GM19438 (cell line): ENCODE measurements around the gene ANKRD23.
"Not testable (repeated sequence)": the region's sequence is repeated elsewhere in the genome, so short reads cannot be mapped to it uniquely, and the experiment has no call there.

Experiments
- ATAC-seq: cut with Tn5 transposase; IDR thresholded peaks from one replicate; pipeline ENCODE4 v1.9.1; 2021; ENCODE audit warnings: low read depth; ENCODE audit not compliant: unreplicated experiment

The ANKRD23 gene

DNA sequence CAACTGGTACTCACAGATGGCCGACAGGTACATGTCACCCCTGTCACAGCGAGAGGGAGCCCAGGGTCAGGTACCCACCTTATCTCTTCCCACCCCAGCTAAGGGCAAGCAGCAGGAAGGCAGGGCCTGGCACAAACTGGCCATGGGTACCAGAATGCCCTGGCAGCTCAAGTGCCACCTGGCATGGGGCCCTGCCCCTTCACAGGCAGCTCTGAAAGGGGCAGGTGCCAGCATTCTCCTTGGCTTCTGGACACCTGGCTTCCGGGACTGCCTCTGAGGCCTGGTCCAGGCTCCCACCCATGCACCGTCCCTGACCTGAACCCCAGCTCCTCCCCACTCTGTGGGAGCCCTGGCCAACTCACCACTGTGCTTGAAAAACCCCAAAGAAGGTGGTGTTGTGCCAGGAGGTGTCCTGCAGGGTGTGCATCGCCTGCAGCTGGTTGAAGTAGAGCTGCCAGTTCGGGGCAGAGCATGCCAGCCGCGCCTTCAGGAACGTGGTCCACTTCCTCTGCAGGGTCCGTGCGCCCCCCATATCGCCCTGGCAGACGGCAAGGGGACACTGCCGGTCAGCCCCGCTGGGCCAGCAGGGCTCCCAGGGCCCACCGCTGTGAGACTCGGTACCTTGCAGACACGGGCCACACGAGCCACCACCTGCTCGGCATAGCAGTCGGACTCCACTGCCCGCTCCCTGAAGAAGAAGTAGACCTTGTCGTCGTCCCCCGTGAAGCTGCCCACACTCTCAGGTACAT is 20.7 kb upstream of the ANKRD23 start:
- ATAC-seq = no peak

DNA sequence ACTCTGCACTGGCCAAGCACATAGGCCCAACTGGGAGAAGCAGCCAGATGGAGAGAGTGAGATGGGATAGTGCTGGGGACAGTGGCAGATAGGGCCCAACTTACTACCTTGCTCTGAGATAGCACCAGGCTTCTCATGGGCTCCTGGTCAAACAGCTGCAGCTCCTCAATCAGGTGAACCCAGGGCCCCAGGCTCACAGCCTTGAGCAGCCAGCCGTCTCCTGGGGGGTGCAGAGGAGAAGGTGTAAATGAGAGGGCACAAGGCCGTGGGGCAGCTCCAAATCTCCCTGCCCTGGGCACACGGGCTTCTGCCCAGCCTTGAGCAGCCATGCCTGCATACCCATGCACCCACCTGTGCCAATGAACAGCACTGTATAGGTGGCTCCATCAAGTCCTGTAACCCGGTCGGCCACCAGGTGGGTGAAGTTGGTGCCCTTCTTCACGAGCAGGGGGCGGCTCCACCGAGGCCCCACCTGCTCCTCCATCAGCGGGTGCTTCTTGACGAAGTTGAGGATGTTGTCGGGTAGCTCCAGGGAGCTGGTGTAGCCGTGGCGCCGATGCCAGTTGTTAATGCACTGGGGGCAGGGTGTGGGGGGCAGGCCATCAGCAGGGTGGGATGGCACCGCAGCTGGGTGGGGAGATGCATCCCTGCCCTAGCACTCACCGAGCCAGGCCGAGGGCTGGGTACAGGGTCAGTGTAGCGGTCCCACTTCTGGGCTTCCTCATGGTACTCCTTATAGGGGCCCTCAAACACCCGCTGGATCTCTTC is 19.9 kb upstream of the ANKRD23 start:
- no peak for ATAC-seq

DNA sequence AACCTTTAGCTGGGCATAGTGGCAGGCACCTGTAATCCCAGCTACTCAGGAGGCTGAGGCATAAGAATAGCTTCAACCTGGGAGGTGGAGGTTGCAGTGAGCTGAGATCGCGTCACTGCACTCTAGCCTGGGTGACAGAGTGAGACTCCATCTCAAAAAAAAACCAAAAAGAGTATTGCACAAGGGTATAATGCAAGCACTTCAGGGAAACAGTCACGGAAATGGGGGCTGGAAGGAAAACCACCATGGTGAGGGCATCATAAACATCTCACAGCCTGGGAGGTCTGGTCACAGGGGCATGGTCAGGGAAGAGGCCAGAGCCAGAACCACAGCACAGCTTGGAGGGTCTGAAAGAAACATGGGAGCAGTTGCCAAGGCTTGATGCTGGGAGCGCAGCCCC is 19.2 kb upstream of the ANKRD23 start:
- ATAC-seq = not testable (repeated sequence)

DNA sequence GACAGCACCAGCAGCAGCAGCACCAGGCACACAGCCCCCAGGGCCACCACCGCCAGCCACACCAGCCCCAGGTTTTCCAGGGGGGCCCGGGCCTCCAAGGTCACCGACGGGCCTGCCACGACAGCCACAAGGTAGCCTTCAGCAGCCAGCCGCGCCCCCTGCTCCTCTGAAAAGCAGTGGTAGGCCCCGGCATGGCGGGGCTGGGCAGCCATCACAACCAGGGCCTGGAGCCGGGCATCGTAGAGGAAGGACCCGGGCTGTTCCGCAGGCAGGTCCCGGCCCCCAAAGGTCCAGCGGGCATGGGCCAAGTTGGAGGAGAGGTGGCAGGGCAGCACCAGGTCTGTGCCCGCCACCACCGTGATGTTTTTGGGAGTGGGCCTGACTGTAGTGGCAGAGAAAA is 17.3 kb upstream of the ANKRD23 start:
- no peak for ATAC-seq

DNA sequence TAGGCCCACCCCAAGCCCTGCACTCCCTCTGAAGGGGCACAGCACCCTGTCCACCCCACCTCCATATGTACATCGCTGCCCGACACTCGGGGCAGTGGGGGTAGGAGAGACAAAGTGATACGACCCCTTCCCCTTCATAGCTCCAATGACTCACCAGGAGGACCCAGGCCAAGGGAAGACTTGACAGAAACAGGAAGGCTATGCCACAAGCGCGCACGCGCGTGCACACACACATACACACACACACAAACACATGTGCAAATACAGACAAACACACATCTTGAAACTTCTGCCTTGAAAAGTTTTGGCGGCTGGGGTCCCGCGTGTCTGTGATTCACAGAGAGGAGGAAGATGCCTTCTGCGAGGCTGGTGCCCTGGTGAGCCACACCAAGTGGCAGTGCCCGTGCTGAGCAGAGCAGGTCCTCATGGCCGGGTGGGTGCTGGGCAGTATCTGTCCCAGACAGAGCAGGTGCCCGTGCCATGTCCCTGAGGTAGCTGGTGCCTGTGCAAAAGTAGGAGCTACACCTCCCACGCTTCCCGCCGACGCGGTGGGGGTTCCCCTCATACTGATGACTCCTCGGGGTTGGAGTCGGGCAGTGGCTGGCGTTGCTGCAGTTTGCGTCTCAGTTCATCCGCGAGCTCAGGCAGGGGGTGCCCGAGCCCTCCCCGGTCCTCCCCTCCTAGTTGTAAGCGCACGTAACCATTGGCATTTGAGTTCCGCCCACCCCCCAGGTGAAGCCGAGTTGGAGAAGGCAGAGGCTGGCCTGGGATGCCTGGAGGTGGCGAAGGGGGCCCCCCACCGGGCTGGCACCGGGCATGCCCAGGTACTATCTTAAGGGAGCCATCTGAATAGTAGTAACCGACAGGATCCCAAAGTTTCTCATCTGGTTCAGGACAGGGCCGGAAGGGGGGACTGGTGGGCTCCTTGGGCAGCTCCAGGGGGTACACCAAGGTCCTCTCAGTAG is 16.5 kb upstream of the ANKRD23 start:
- ATAC-seq = no peak

DNA sequence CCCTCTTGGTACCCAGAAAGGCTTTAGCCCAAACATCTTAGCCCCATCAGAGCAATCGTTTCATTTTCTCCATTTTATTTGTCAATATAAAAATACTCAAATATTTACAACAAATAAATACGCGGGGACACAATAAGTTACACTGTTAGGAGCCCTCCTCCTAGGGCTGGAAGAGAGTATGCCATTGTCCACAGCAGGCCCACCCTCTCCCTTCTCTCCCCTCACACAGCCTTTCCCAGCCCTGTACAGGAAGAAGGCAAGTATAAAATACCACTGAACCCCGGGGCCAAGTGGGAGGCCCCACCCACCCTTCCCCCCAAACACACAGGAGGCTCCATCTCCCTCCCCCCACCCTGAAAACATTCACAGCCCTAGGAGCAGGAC is 15.9 kb upstream of the ANKRD23 start:
- no peak for ATAC-seq

DNA sequence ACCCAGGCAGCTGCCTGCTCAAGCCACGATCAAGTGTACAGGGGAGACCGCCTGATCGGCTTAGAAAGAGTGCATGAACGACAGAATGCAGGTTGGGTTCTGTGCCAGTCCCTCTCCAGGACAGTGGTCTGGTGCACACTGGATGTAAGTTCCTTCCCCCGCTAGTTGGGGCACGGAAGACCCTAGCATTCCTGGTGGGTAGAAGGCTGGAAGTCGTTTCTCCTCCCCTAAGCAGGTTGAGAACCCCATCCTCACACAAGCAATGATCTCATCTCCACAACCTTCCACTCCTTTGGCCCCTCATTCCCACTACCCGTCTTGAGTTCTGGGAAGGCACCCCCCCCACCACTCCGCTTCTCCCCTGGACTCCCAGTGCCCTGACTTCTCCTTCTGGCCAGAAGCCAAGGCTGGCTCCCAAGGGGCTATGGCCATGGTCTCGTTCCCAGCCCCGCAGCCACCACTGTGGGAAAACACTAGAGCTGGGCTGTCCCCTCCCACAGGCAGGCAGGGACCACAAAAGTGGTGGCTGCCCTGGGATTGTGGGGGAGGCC is 15.4 kb upstream of the ANKRD23 start:
- no peak for ATAC-seq

DNA sequence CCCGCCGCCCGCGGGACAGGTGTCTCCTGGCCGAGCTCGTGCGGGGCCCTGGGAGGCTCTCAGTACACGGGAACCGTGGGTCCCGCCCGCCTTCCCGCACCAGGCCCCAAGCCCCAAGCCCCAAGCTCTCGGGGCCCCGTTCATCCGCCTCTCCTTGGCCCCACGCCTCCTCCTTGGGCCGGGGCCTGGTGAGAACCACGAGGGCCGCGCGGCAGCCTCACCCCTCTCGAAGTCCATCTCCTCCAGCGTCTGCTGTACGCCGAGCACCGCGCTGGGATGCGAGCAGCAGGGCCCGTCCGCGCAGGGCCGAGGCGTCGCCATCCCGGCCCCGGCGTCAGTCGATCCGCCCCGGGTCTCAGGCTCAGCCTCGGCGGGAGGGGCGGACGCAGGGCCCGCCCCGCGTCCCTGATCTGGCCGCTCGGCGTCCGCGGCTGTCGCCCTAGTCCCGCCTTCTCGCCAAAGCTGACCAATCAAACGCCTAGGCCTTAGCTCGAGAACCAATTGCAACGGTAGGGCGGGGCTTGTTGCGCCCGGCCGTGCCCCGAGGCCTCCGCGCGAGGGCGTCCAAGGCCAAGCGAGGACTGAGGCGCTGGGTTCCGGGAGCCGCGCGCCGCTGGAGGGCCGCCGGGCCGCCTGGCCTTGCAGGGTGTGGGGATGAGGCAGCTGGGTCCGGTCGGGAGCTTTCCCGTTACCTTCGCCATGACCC is 14.0 kb upstream of the ANKRD23 start, which contains the start of gene ANKRD39:
TSS of gene ANKRD39 (minus strand) at position 350 of the 706 bp plus-strand sequence. CDS start at position 321, 29 bp downstream.
- peak; percentile 90 for ATAC-seq

DNA sequence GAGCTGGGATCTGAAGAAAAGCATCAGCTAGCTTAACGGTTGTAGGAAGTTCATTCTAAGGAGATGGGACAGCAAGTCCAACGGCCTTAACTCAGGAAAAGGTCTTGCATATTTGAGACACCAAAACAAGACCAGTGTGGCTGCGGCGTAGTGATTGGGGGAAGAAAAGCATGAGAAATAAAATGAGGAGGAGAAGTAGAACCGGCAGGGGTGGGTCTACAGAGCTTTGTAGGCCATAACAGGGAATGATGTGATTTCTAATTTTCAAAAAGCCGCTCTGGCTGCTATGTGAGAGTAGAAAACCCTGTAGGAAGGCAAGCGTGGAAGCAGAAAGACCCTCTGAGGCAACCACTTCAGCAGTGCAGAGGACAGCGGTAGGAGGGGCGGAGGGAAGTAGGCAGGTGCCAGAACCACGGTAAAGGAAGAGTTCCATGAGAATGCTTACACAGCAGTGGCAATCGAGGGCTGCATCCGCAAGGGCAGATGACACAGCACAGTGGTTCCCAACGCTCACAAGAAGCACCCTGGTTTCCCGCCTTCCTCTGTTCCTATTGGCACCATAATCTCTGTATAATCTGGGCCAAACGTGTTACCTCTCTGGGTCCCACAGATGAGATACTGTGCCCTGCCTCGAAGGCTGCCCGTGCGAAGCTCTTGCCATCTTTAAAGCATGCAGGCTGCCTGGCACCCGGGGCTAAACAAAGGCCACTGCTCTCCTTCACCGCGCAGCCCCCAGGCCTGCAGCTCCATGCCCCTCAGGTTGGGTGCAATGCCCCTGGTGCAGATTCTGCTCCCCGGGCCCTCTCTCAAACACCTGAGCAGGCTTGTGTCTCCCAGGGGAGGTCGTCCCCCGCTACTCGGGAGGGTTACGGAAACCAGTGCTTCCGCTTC is 13.2 kb upstream of the ANKRD23 start:
- ATAC-seq = no peak

DNA sequence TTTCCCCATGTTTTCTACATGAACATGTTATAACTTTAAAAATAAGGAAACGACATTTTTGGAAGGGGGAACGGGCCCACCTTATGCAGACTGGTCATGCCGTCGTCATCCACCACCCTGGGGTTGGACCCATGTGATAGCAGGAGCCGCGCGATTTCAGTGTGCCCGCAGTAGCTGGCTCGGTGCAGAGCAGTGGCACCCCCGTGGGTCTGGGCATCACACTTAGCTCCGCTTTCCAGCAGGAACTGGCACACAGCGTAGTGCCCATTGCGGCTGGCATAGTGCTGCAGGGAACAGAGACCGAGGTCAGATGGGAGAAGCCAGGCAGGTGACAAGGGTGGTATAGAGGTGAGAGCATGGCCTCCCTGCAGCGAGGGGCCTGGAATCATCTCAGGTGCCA is 9.5 kb upstream of the ANKRD23 start:
- ATAC-seq = no peak

DNA sequence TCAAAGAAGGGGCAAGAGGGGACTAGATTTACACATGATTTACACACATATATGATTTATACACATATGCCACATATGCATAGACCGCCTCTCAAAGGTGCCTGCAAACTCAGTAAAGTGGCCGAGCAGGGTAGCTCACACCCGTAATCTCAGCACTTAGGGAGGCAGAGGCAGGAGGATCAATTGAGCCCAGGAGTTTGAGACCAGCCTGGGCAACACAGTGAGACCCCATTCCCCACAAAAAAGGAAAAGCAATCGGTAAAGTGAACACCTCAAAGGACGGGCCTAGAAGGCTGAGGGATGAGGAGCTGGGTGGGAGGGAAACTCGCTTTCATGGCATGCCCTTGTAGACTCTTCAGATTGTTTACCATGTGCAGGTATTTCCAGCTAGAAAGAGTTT is 8.8 kb upstream of the ANKRD23 start:
- no peak for ATAC-seq

DNA sequence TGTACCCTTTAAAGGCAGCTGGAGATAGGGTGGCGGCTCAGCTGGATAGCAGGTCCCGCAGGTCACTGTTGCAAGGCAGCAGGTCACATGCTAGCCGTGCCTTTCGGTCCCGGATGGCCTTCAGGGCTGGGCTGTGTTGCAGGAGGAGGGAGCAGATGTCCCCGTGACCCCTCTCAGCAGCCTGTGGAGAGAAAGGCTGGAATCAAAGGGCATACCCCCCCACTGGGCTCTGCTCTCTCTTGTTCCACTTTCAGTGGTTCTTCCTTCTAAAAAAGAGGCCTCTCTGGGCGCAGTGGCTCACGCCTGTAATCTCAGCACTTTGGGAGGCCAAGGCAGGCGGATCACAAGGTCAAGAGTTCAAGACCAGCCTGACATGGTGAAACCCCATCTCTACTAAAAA is 4.4 kb upstream of the ANKRD23 start:
- no peak for ATAC-seq

DNA sequence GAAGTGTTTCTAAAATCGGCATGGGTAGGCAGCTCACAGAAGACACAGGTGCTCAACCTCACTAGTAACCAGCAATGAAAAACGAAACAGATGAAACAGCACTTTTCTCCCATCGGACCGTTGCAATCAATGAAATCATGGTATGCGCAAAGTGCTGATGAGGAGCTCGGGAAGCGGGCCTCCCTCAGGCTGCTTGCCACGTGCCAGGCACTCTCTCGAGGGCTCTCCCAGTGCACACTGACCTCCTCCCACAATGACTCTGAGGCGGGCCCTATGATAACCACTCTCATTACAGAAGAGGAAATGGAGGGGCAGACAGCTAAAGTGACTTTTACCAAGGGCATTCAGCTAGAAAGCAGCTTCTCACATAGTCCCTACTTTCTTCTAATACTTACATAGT is 3.8 kb upstream of the ANKRD23 start:
- no peak for ATAC-seq

DNA sequence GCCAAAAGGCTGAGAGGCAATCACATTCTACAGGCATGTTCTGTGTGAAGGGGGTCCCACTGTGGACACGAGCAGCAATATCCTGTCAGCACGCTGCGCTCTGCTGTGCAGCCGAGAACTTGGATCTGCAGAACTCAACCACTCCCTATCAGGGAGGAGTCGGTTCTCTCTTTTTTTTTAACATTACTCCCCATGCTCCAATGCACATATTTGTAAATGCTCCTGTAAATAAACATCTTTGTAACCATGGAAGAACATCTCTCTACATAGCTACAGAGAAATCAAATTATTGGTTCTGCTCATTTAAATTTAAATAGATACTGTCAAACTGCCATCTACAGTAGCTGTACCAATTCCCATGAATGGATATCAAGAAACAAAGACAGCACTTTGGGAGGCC is 3.0 kb upstream of the ANKRD23 start:
- no peak for ATAC-seq

DNA sequence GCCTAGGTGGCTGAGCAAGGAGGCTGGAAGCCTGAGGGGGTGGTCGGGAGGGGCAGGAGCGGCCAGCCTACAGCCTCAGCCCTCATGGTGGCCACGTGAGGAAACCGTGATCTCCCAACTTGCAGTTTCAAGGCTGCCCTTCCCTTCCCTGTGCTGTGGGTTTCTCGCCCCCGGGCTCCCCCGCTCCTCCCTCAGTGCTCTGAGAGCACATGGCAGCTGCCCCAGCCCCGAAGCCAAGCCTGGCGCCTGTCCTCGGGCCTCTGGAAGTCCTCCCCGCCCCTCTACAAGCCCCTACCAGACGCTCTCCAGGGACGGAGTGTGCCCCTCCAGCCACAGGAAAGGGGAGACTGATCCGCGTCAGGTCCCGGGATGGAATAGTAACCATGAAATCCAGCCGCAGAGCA is 586 bp upstream of the ANKRD23 start:
- ATAC-seq = no peak

DNA sequence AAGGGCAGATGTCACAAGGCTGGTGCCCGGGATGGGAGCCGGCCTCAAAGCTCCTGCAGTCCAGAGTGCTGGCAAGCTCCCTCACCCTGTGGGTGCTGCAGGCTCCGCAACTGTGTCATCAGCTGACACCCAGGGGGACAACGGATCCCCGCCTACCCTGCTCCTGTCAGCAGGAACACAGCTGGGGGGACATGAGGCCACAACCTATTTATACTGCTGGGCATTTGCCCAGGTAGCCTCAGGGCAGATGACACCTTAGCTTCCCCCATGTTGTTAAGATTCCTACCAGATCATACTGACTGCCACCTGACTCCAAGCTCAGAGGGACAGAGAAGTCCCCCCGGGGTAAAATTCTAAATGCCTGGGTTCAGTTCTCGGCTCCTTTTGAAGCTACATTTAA is 1.2 kb downstream of the ANKRD23 start:
- no peak for ATAC-seq

DNA sequence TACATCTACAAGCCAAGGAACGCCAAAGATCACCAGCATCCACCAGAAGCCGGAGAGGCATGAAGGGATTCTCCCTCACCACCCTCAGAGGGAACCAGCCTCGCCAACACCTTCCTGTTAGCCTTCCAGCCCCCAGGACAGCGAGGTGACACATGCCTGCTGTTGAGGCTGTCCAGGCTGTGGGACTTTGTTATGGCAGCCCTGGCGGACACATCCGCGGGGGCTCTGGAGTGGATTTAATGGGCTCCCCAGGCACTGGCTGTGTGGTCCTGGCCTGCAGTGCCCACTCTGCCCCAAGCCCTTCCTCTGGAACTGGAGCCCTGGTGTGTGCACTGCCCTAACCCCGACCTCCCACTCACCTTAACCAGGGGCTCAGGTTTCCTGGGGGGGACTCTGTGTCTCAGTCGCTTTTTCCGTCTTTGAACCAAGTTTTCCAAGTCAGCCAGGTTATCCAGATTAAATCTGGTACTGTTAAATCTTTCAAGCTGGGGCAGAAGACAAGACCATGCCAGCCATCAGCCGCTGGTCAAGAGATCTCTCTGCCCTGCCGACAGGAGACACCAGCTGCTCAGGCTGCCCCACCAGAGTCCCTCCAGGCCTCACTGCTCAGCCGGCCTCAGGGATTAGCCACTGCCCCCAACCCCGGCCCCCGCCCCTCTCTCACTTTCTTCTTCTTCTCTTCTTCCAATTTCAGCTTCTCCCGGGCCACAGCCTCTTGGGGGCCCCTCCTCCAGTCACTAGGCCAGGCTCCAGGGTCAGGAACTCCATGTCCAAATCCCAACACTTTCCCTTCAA is 1.9 kb downstream of the ANKRD23 start:
- no peak for ATAC-seq
